GM12875 (cell line): ENCODE data around the gene TMIGD2.
"Not testable (repeated sequence)": the region's sequence is repeated elsewhere in the genome, so short reads cannot be mapped to it uniquely, and the experiment has no call there.

Experiments used
- H3K4me3 ChIP-seq: one replicate; pipeline ENCODE4 v1.5.1; 2011; ENCODE audit warnings: low read depth, low read length, control low read depth
- CTCF ChIP-seq: IDR thresholded peaks from 2 replicates; pipeline ENCODE4 v1.5.1; 2011; ENCODE audit warnings: low read depth, mild to moderate bottlenecking, control low read depth, inconsistent platforms, low read length, moderate library complexity, borderline replicate concordance; ENCODE audit not compliant: insufficient read depth

The TMIGD2 gene

GRCh38 chr19:4279267-4279529, 23.0 kb downstream of the TMIGD2 start:
- no peak overlapping the region for H3K4me3 ChIP-seq

GRCh38 chr19:4278419-4279266, 23.5 kb downstream of the TMIGD2 start, which contains the start of gene SHD:
TSS of gene SHD (plus strand) at chr19:4279266. CDS start at chr19:4280064, 798 bp downstream.
- TF ChIP-seq CTCF, result no peak
- no peak within 1 kb of the TSS for H3K4me3 ChIP-seq

More at GRCh38 chr19:4279267-4279529, 23.0 kb downstream of the TMIGD2 start:
- TF ChIP-seq CTCF, result no peak

GRCh38 chr19:4278010-4278409, 24.2 kb downstream of the TMIGD2 start:
- no peak overlapping the region for H3K4me3 ChIP-seq
- no peak for TF ChIP-seq CTCF

- TF ChIP-seq CTCF, result no peak
- no peak overlapping the region for H3K4me3 ChIP-seq
Measured at GRCh38 chr19:4277191-4277696, 24.9 kb downstream of the TMIGD2 start.

GRCh38 chr19:4274321-4274686, 27.9 kb downstream of the TMIGD2 start:
- H3K4me3 ChIP-seq, result not testable (repeated sequence)

GRCh38 chr19:4272894-4273293, 29.3 kb downstream of the TMIGD2 start:
- H3K4me3 ChIP-seq, result no peak overlapping the region
- no peak for TF ChIP-seq CTCF

GRCh38 chr19:4268816-4269430, 33.3 kb downstream of the TMIGD2 start:
- H3K4me3 ChIP-seq, result no peak overlapping the region
- TF ChIP-seq CTCF, result no peak
